ENCODE measurements around the gene MTNR1A. TPM values are rescaled to one million over a fixed set of nuclear protein-coding genes. Genes with fewer than 3 reads are reported as not detected.

The MTNR1A gene
- total and polyA plus RNA-seq, 2 of the 4 experiments (the other 2 are of a cell fraction): not detected

GRCh38 chr4:186569533-186570192 lies 14.3 kb upstream of the MTNR1A start:
- Histone ChIP-seq H3K14ac (replicated peaks; ENCODE audit: low read depth, low read length) (peak overlapping the region; percentile 14; the same call in 1 of the 2 replicates), H3K4me2 (ENCODE audit: low read depth, low read length) (peak overlapping the region; percentile 65)
- no TSS peak for BruUV-seq (replicated peaks)

More at GRCh38 chr4:186569533-186570192, 14.3 kb upstream of the MTNR1A start:
- peak overlapping the region; percentile 36; the same call in 1 of the 2 replicates for H3K4me3 ChIP-seq (ENCODE audit: insufficient read depth, low read depth, low read length)
- H3K79me1 ChIP-seq (ENCODE audit: low read depth in 1 of 2, low read length in 2 of 2): no peaks in the 10 kb centered on the region; a peak in 1 of 4 replicates
- no peaks in the 10 kb centered on the region for H3K9me3 ChIP-seq (ENCODE audit: control insufficient read depth, insufficient read depth, low read length)
- in situ Hi-C loops (cut with MboI; ENCODE audit: low sequenced_read_pairs): no loop called here
- ChIA-PET CTCF (no interaction called here), POLR2A (ENCODE audit: unreplicated experiment) (no interaction called here)
- DNase-seq: no peak
- peaks cover 3% of the 10 kb centered on the region for H3K4me1 ChIP-seq (ENCODE audit: control insufficient read depth, insufficient read depth, low read length)
- no peak overlapping the region for H2BK20ac ChIP-seq (ENCODE audit: low read depth, low read length)
- peak overlapping the region; percentile 10; the same call in 1 of the 2 replicates for H3K4ac ChIP-seq (ENCODE audit: low read depth, low read length)
- H2BK5ac ChIP-seq (ENCODE audit: low read depth, low read length, poor library complexity, severe bottlenecking): no peak overlapping the region
- no peak overlapping the region for H2AK5ac ChIP-seq (ENCODE audit: low read depth, low read length)
- H3K9ac ChIP-seq (ENCODE audit: low read depth, low read length): peak overlapping the region; percentile 30; the same call in 1 of the 2 replicates
- WGBS, 2 experiments (ENCODE audit: extremely low coverage in 2 of 2, insufficient read length in 1 of 2): no CpG with 5 or more reads among the region's 10 CpGs
- no peak overlapping the region for H3K27ac ChIP-seq (ENCODE audit: insufficient read depth, low read length)
- no peak overlapping the region for H2BK120ac ChIP-seq (ENCODE audit: low read depth, low read length)
- no peak for TF ChIP-seq MAZ (IDR thresholded peaks at IDR 0.05; ENCODE audit: borderline replicate concordance, low read depth, low read length)
- no peak for TF ChIP-seq FOS (IDR thresholded peaks at IDR 0.05; ENCODE audit: low read depth, low read length)
- TF ChIP-seq NFE2L2 (IDR thresholded peaks at IDR 0.05; ENCODE audit: low read depth, low read length): no peak
- TF ChIP-seq MAFK (IDR thresholded peaks at IDR 0.05; ENCODE audit: low read depth, low read length): no peak
- no peak for TF ChIP-seq CHD1 (IDR thresholded peaks at IDR 0.05; ENCODE audit: low read depth, low read length)
- TF ChIP-seq RAD21 (IDR thresholded peaks at IDR 0.05; ENCODE audit: low read length): no peak
- no peak for TF ChIP-seq CEBPB (IDR thresholded peaks at IDR 0.05; ENCODE audit: low read depth, low read length)
- no peak for TF ChIP-seq BHLHE40 (IDR thresholded peaks at IDR 0.05; ENCODE audit: low read depth, low read length)
- no peak for TF ChIP-seq MXI1 (IDR thresholded peaks at IDR 0.05; ENCODE audit: borderline replicate concordance, low read depth, low read length)
- no peak for TF ChIP-seq ELK1 (IDR thresholded peaks at IDR 0.05; ENCODE audit: borderline replicate concordance, low read depth, low read length)
- TF ChIP-seq SMC3 (IDR thresholded peaks at IDR 0.05; ENCODE audit: low read depth, low read length): no peak
- no peak for TF ChIP-seq USF2 (IDR thresholded peaks at IDR 0.05; ENCODE audit: low read depth, low read length)
- TF ChIP-seq CTCF (conservative IDR thresholded peaks at IDR 0.05; ENCODE audit: low read depth, low read length): no peak
- TF ChIP-seq RFX5 (IDR thresholded peaks at IDR 0.05; ENCODE audit: low read depth, low read length): no peak
- no peak overlapping the region for H2AK9ac ChIP-seq (replicated peaks; ENCODE audit: low read depth, low read length, poor library complexity)
- dilution Hi-C loops (cut with HindIII; ENCODE audit: low sequenced_read_pairs, unreplicated experiment): no loop called here
- H4K91ac ChIP-seq (ENCODE audit: insufficient read depth, low read depth, low read length): no peak overlapping the region
- H4K20me1 ChIP-seq (ENCODE audit: insufficient read depth, low read length): no peaks in the 10 kb centered on the region
- H2BK15ac ChIP-seq (ENCODE audit: low read depth, low read length): no peak overlapping the region
- no peaks in the 10 kb centered on the region for H3K36me3 ChIP-seq (ENCODE audit: control insufficient read depth, insufficient read depth, low read length)
- no peak; the same call in 1 of the 2 replicates for ATAC-seq (ENCODE audit: low read depth)
- 0 out of 4 replicates have a peak overlapping the region, but pooled peaks of 1 of the 2 experiments have one; percentile 19 for H4K8ac ChIP-seq (ENCODE audit: low read depth in 2 of 2, low read length in 2 of 2)
- peak overlapping the region; percentile 41; the same call in 1 of the 2 replicates for H3K23ac ChIP-seq (ENCODE audit: low read depth, low read length)
- intact Hi-C loops (cut with micrococcal nuclease): no loop called here
- H2AFZ ChIP-seq (replicated peaks; ENCODE audit: low read length, poor library complexity): peak overlapping the region; percentile 72
- no peak overlapping the region for H3K56ac ChIP-seq (ENCODE audit: extremely low read depth, insufficient read depth, low read length)
- no peaks in the 10 kb centered on the region for H3K27me3 ChIP-seq (ENCODE audit: control insufficient read depth, insufficient read depth, low read length)
- peaks cover 3% of the 10 kb centered on the region; the same call in 1 of the 2 replicates for H3K9me1 ChIP-seq (ENCODE audit: insufficient read depth, low read length)
- no peak overlapping the region for H4K5ac ChIP-seq (ENCODE audit: low read depth, low read length)
- H3K18ac ChIP-seq (ENCODE audit: low read depth, low read length): no peak overlapping the region

All from IMR-90 (cell line).